ENCODE measurements around the gene CAMTA1.

- no peak for TF ChIP-seq CTCF (IDR thresholded peaks at IDR 0.05; ENCODE audit: poor library complexity)
- no peak for TF ChIP-seq EZH2 (IDR thresholded peaks at IDR 0.05; ENCODE audit: borderline replicate concordance)
- TF ChIP-seq EZH2phosphoT487 (IDR thresholded peaks at IDR 0.05; ENCODE audit: low read depth, severe bottlenecking, unreplicated experiment) = no peak
Measured at GRCh38 chr1:7049913-7050625, 264.8 kb downstream of the CAMTA1 start.

All from hepatocyte (in vitro differentiated cells).